OCI-LY3 (cell line): ENCODE data around the gene SCN2B.
A peak's percentile ranks its signal among the peaks of the same experiment; 100 is the strongest.
"Not testable (repeated sequence)": the region's sequence is repeated elsewhere in the genome, so short reads cannot be mapped to it uniquely, and the experiment has no call there.

ENCODE experiments used
- H2AFZ ChIP-seq: fragments of 200-600, 300-600 bp; shearing (Covaris generic); 2 replicates; pipeline ENCODE4 v1.6.0; 2014; ENCODE audit warnings: antibody characterized with exemption, low read depth, low read length
- H3K27ac ChIP-seq: fragments of 200-600, 300-600 bp; sonication (generic); 2 replicates; pipeline ENCODE4 v1.5.1; 2014; ENCODE audit warnings: mild to moderate bottlenecking, low read length, moderate library complexity, mixed read lengths
- H3K27me3 ChIP-seq: fragments of 200-600, 300-600 bp; sonication (generic); 2 replicates; pipeline ENCODE4 v1.6.1; 2014; ENCODE audit warnings: low read depth, low read length, mixed read lengths
- H3K36me3 ChIP-seq: fragments of 200-600, 300-600 bp; sonication (generic); replicated peaks from 2 replicates; pipeline ENCODE3; 2014; ENCODE audit warnings: low read depth, low read length, mixed read lengths
- H3K4me1 ChIP-seq: fragments of 300-600, 200-600 bp; sonication (generic); 2 replicates; pipeline ENCODE4 v1.6.1; 2014; ENCODE audit warnings: low read length, mixed read lengths
- H3K4me2 ChIP-seq: fragments of 200-600, 300-600 bp; sonication (generic); 2 replicates; pipeline ENCODE4 v1.6.1; 2014; ENCODE audit warnings: low read length, mixed read lengths
- H3K4me3 ChIP-seq: fragments of 300-600, 200-600 bp; sonication (generic); 2 replicates; pipeline ENCODE4 v1.5.1; 2014; ENCODE audit warnings: antibody characterized with exemption, mild to moderate bottlenecking, low read length, moderate library complexity
- H3K79me2 ChIP-seq: fragments of 300-600, 200-600 bp; shearing (Covaris generic); 2 replicates; pipeline ENCODE4 v1.6.1; 2014; ENCODE audit warnings: mild to moderate bottlenecking, low read length, mixed read lengths
- H3K9ac ChIP-seq: fragments of 300-600, 200-600 bp; shearing (Covaris generic); 2 replicates; pipeline ENCODE4 v1.6.0; 2014; ENCODE audit warnings: mild to moderate bottlenecking, low read length, moderate library complexity
- H3K9me3 ChIP-seq: fragments of 200-600, 300-600 bp; shearing (Covaris generic); 2 replicates; pipeline ENCODE4 v1.6.1; 2014; ENCODE audit warnings: low read length, mixed read lengths; ENCODE audit not compliant: insufficient read depth
- H4K20me1 ChIP-seq: fragments of 200-600, 300-600 bp; sonication (generic); 2 replicates; pipeline ENCODE4 v1.6.1; 2016; ENCODE audit warnings: low read length, mixed read lengths; ENCODE audit not compliant: insufficient read depth
- EZH2phosphoT487 ChIP-seq: fragments of 200-600 bp; shearing (Covaris generic); IDR thresholded peaks from 2 replicates; pipeline ENCODE4 v1.6.1; 2018; ENCODE audit warnings: antibody characterized with exemption, mixed run types, low read depth
- TF ChIP-seq, protein P1 (sequence below): fragments of 200-600, 300-600 bp; sonication (generic); IDR thresholded peaks from 2 replicates; pipeline ENCODE4 v1.5.1; 2014; ENCODE audit warnings: antibody characterized with exemption, low read length, low read depth

Gene SCN2B

DNA sequence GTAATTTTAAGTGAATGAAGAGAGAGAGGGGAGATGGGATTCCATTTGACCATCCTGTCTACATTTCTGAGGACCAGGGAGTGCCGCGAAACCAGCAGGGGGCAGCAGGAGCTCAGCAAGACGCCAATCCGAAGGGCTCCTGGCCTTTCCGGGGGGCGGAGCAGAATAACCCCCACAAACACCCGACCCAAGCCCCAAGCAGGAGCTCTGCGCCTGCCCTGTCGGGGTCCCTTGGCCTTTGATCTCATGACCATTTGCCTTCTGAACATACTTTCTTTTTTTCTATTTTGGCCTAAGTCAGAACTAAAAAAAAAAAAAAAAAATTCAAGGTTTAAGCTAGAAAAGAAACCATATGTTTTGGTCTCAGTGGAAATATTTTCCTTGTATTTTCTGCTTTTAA lies 21.9 kb upstream of the SCN2B start:
- Histone ChIP-seq H3K36me3 (no peaks in the 10 kb centered on the region), H4K20me1 (no peaks in the 10 kb centered on the region), H3K79me2 (no peaks in the 10 kb centered on the region), H3K9ac (peak overlapping the region; percentile 30; the same call in 1 of the 2 replicates), H3K4me2 (peak overlapping the region; percentile 68), H2AFZ (peak overlapping the region; percentile 61), H3K9me3 (no peaks in the 10 kb centered on the region), H3K4me1 (0 out of 2 replicates have a peak, but pooled peaks cover 7% of the 10 kb centered on the region), H3K4me3 (peak overlapping the region; percentile 54), H3K27me3 (peaks cover 5% of the 10 kb centered on the region), H3K27ac (no peak overlapping the region)
- TF ChIP-seq, protein P1, sequence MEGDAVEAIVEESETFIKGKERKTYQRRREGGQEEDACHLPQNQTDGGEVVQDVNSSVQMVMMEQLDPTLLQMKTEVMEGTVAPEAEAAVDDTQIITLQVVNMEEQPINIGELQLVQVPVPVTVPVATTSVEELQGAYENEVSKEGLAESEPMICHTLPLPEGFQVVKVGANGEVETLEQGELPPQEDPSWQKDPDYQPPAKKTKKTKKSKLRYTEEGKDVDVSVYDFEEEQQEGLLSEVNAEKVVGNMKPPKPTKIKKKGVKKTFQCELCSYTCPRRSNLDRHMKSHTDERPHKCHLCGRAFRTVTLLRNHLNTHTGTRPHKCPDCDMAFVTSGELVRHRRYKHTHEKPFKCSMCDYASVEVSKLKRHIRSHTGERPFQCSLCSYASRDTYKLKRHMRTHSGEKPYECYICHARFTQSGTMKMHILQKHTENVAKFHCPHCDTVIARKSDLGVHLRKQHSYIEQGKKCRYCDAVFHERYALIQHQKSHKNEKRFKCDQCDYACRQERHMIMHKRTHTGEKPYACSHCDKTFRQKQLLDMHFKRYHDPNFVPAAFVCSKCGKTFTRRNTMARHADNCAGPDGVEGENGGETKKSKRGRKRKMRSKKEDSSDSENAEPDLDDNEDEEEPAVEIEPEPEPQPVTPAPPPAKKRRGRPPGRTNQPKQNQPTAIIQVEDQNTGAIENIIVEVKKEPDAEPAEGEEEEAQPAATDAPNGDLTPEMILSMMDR, result peak; percentile 91
- TF ChIP-seq EZH2phosphoT487, result no peak

DNA sequence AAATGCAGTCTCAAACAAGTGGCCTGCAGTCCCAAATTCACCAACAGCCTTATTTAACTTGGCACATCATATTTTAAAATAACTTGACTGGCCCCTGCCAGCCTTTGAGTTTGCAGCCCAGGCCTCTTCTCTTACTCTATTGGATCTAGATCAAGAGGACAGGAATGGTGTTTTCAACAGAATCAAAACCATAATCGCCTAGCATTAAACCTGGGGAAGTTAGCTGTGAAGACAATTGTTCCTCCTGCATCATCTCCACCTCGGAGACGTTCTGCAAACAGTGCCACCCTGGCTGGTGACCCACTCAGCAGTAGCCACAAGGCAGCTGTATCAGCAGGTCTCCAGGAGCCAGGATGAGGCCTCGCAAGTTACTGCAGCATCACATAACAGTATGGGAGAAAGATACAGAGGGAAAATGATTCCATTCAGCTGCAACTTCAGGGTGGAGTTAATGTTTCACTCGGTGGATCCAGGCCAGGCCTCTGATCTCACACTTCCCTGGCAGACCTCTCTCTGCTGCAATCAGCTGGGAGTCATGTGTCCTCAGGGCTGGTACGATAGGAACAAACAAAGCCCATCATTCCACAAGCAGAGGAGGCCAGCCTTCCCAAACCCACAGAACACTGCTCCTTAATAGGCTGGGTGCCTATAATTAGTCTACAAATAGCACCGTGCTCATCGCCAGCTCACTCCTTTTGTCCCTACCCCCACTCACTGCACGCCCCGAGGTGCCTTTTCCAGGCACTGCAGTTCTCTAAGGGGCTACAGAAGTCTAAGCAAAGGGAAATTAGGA lies 18.6 kb upstream of the SCN2B start:
- H3K9me3 ChIP-seq, result no peaks in the 10 kb centered on the region
- no peak overlapping the region for H2AFZ ChIP-seq
- H3K4me3 ChIP-seq, result no peak overlapping the region
- no peaks in the 10 kb centered on the region for H3K79me2 ChIP-seq
- H3K27me3 ChIP-seq, result peaks cover 5% of the 10 kb centered on the region
- H3K27ac ChIP-seq, result no peak overlapping the region
- TF ChIP-seq, protein P1, result no peak
- H3K9ac ChIP-seq, result no peak overlapping the region
- H3K4me1 ChIP-seq, result 0 out of 2 replicates have a peak, but pooled peaks cover 7% of the 10 kb centered on the region
- H3K36me3 ChIP-seq, result no peaks in the 10 kb centered on the region
- H3K4me2 ChIP-seq, result no peak overlapping the region
- H4K20me1 ChIP-seq, result no peaks in the 10 kb centered on the region

DNA sequence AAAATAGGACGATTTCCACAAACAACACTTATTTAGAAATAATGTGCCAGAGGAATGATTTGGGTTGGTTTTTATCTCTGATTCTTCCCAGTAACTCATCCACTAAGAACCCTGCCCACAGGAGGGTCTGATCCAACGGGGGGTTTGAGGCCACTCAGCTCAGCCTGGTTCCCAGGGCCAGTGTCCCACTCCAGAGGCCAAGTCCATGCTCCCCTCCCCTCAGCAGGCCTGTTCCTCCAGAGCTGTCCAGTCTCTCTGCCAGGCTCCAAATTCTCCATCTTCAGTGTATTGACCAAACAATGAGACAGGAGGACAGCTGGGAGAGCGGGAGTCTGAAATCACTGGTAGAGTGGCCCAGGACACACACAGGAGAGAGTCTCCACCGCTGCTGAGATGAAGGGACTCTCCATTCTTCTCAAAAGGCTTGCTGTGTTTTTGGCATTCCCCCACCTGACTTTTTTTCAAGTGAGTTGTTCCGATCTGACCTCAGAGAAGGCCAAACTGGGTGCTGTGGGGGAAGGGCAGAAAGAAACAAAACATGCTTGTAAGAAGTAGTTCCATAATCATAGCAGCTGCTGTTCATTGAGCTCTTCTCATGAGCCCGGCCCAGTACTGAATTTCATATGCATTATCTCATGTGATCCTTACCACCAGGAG lies 17.6 kb upstream of the SCN2B start:
- Histone ChIP-seq H3K9me3 (no peaks in the 10 kb centered on the region), H3K9ac (no peak overlapping the region), H3K4me2 (no peak overlapping the region), H3K36me3 (no peaks in the 10 kb centered on the region), H3K27me3 (peaks cover 5% of the 10 kb centered on the region), H3K4me1 (0 out of 2 replicates have a peak, but pooled peaks cover 7% of the 10 kb centered on the region), H2AFZ (no peak overlapping the region), H3K79me2 (no peaks in the 10 kb centered on the region), H3K27ac (no peak overlapping the region), H3K4me3 (no peak overlapping the region), H4K20me1 (no peaks in the 10 kb centered on the region)
- TF ChIP-seq EZH2phosphoT487, result no peak

DNA sequence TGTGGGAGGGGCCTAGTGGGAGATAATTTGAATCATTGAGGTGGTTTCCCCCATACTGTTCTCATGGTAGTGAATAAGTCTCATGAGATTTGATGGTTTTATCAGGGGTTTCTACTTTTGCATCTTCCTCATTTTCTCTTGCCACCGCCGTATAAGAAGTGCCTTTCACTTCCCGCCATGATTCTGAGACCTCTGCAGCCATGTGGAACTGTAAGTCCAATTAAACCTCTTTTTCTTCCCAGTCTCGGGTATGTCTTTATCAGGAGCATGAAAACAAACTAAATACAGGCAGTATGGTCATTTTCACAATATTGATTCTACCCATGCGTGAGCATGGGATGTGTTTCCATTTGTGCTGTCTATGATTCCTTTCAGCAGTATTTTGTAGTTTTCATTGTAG lies 16.4 kb upstream of the SCN2B start:
- H3K79me2 ChIP-seq, H3K27me3 ChIP-seq, H3K36me3 ChIP-seq, H2AFZ ChIP-seq, H3K4me2 ChIP-seq, H4K20me1 ChIP-seq, H3K9ac ChIP-seq, H3K4me1 ChIP-seq, H3K27ac ChIP-seq, H3K9me3 ChIP-seq, H3K4me3 ChIP-seq: not testable (repeated sequence)

DNA sequence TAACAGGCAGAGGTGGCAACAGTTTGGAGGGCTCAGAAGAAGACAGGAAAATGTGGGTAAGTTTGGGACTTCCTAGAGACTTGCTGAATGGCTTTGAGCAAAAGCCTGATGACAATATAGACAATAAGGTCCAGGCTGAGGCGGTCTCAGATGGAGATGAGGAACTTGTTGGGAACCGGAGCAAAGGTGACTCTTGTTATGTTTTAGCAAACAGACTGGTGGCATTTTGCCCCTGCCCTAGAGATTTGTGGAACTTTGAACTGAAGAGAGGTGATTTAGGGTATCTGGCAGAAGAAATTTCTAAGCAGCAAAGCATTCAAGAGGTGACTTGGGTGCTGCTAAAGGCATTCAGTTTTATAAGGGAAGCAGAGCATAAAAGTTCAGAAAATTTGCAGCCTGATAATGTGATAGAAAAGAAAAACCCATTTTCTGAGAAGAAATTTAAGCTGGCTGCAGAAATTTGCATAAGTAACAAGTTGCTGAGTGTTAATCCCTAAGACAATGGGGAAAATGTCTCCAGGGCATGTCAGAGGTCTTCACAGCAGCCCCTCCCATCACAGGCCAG lies 14.6 kb upstream of the SCN2B start:
- not testable (repeated sequence) for H3K4me1 ChIP-seq, H4K20me1 ChIP-seq, H3K4me2 ChIP-seq

More for the DNA sequence above, 14.6 kb upstream of the SCN2B start:
- H3K4me3 ChIP-seq, H3K9me3 ChIP-seq, H3K27me3 ChIP-seq, H2AFZ ChIP-seq, H3K27ac ChIP-seq, H3K9ac ChIP-seq, H3K79me2 ChIP-seq, H3K36me3 ChIP-seq: not testable (repeated sequence)
